Fibroblast of the aortic adventitia (primary cell): ENCODE data around the gene PPP1R3C. TPM values are rescaled to one million over a fixed set of nuclear protein-coding genes. Genes with fewer than 3 reads are reported as not detected.

Experiments used
- DNase-seq: peaks from one replicate; pipeline ENCODE4 v3.0.0-alpha.2; 2010; ENCODE audit warnings: low read depth
- H3K4me3 ChIP-seq: 2 replicates; pipeline ENCODE4 v1.5.1; 2011; ENCODE audit warnings: low read depth, mild to moderate bottlenecking, control low read depth, low read length, moderate library complexity
- CTCF ChIP-seq: IDR thresholded peaks from 2 replicates; pipeline ENCODE4 v1.5.1; 2011; ENCODE audit warnings: mild to moderate bottlenecking, low read length, control low read depth, inconsistent platforms; ENCODE audit not compliant: insufficient read depth
- total RNA-seq: library from RNA; depleted of rRNA; stranded (reverse); fragments of >200 nt; gene quantifications from 2 replicates; pipeline ENCODE4 v1.2.3, GENCODE V29; 2012; ENCODE audit warnings: low replicate concordance

The PPP1R3C gene
- total RNA-seq, 1 donor, result 41.1 TPM

DNA sequence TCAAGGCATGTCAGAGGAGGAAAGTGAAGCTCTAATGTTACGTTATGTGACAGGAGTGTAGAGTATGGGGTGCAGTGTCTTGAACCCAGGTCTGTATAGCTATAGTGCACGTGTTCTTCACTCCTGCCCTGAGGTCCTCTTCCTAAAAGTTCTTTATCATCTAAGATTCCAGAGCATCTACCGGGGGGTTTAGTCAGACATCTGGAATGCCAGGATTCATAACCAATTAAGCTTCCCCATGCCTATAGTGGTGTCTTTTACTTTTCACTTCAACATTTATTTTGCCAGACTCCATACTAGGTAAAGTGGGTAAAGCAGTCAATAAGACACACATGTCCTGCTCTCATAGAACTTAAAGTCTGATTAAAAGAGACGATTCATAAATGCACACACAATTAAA lies 22.4 kb downstream of the PPP1R3C start:
- DNase-seq, result no peak
- no peak overlapping the region for H3K4me3 ChIP-seq
- TF ChIP-seq CTCF, result no peak

GRCh38 chr10:91607646-91608403 lies 25.0 kb downstream of the PPP1R3C start:
- DNase-seq, result peak; percentile 53
- no peak overlapping the region for H3K4me3 ChIP-seq
- no peak for TF ChIP-seq CTCF

DNA sequence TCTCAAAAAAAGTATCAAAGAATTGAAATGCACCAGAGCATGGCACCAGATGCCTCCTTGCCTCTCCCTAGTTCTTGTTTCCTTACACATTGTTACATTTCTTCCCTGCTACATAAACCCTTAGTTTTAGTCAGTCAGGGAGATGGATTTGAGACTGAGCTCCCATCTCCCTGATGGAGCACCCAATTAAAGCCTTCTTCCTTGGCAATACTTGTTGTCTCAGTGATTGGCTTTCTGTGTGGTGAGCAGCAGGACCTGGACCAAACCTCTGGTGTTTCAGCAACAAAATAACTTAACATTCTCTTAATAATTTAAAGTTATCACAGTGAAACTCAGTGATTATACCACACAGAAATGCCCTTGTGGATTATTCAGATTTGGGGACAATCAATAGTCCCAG lies 26.9 kb downstream of the PPP1R3C start:
- no peak for DNase-seq
- no peak for TF ChIP-seq CTCF
- H3K4me3 ChIP-seq, result no peak overlapping the region

DNA sequence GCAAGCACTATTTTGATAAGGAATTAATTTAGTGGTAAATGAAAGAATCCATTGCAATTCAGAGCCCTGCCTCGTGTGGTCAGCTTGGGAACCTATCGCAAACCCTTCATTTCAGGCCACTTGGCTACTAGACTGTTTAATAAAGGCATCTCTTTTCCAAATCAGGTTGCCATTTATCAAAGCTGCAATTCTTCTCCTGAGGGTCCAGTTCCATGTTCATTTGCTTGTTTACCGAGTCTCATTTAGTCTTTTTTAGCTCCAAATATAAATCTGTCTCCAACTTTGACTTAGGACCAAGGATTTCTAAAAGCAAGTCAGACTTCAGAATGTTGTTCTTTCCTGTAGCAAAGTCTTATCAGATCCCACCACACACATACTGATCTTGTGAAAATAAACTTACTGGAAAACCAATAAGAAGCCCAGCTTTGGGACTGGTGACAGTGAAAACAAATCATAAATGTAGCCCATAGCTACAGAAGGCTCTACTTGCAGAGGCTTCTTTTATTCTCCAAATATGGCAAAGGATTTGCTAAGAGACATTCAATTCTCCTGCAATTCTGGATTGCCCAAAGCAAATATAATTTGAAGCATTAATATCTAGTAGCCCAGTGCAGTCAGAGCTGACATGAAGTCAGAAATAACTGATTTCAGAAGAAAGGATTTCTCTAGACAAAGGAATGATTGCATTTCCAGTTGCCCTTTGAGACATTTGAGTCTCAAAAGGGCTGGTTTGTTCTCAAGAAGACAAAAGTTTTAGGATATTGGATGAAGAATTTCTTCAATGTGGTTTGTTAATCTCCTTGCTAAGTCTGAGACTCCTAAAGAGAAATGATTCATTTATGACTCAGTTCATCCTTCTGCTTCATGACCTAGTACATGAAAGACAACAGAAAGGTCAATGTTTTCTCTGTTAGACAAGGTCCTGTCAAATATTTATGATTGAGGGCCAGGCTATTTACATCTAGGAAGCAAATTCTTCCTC lies 28.0 kb downstream of the PPP1R3C start:
- peak; percentile 37 for TF ChIP-seq CTCF
- peak; percentile 84 for DNase-seq
- no peak overlapping the region for H3K4me3 ChIP-seq

- TF ChIP-seq CTCF, result no peak
- H3K4me3 ChIP-seq, result no peak overlapping the region
- DNase-seq, result peak; percentile 51
These were observed 28.9 kb downstream of the PPP1R3C start for GRCh38 chr10:91603931-91604331.

DNA sequence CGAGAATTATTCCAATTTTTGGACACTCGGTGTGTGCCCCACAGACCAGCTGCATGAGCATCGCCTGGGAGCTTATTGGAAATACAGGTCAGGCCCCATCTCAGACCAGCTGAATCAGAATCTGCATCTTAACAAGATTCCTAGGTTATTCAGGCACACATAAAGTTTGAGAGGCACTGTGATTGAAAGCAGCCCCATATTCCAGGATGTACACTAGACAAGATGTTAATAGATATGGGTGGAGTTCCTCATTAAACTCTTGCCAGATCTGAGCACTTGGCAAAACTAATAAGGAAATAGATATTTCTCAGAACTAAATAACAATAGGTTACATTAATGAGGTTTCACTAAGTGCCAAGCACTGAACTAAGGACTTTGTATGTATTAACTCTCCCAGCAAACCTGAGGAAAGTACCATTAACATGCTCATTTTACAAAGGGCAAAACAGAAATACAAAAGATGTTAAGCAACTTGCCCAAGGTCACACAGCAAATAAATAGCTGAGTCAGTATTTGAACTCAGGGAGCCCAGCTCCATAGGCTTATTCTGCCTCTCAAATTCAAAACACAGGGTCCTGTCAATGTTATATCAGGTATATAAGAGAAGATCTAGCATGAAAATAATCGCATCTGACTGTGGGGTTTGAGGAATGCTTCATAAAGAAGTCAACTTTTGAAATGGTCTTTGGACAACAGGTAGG lies 29.9 kb downstream of the PPP1R3C start:
- TF ChIP-seq CTCF, result no peak
- no peak overlapping the region for H3K4me3 ChIP-seq
- no peak for DNase-seq
